HG03457 (cell line): ENCODE measurements around the gene GNL1.
"Not testable (repeated sequence)": the region's sequence is repeated elsewhere in the genome, so short reads cannot be mapped to it uniquely, and the experiment has no call there.

Source experiments
- ATAC-seq: cut with Tn5 transposase; IDR thresholded peaks from one replicate; pipeline ENCODE4 v1.9.1; 2021; ENCODE audit warnings: moderate number of reproducible peaks; ENCODE audit not compliant: unreplicated experiment

The GNL1 gene

DNA sequence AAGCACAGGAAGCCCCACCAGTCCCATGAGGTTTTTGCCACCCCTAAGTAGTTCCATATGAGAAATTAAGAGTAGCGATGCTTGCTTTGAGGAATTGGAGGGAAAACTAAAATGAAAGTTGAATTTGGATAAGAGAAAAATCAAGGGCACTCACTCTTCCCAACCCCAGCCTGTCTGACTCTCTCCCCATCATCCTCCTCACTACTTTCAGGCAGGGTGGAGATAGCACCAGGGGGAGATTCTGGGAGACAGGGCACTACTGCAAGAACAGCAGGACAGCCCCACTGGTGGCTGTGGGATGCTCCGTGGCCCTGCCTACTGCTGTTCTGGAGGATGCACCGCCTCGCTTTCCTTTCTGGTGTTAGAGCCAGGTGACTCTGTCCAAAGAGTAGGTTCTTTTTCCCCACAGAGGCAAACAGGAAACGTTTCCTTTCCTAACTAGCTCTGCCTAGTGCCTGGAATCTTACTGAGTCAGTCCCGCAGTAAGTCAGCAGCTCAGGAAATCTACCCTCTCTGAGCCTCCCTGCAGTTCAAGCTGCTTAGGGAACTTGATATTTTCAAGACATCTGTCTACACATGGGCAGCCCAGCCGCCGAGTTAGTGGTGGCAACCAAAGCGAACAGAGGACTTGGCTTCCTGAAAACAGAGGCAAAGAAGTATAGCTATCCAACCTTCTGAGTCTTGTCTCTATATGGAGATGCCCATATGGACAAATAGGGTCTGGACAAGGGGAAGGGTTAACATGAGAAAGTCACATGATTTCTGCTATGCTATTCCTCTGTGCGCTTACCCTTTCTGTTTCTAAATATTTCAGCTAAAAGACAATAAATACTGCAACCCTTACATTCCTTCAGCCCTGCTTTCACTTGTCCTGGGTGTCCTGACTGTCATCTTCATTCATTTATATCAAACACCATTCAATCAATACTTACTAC is 55.6 kb downstream of the GNL1 start:
- ATAC-seq: no peak

GRCh38 chr6:30498705-30499104 is 57.6 kb downstream of the GNL1 start:
- not testable (repeated sequence) for ATAC-seq

DNA sequence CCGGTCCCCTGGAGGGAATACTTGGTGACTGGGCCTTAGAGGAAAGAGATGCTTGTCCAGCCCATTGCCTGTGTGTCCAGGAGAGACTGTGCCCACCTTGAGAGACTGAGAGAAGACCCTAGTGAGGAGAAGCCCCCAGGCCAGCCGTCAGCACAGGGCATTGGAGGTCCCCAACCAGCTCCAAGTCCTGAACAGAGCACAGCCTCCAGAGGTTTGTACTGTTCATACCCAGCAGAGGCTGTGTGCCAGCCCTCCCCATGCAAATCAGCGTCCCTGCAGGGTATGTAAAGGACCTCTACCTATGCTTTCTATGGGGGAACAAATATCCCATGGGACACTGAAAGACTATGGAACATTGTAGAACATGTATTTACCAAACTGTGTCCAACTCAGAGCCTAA is 58.6 kb downstream of the GNL1 start:
- ATAC-seq: no peak

- ATAC-seq: not testable (repeated sequence)
Observed at GRCh38 chr6:30497261-30497599, 59.1 kb downstream of the GNL1 start.

DNA sequence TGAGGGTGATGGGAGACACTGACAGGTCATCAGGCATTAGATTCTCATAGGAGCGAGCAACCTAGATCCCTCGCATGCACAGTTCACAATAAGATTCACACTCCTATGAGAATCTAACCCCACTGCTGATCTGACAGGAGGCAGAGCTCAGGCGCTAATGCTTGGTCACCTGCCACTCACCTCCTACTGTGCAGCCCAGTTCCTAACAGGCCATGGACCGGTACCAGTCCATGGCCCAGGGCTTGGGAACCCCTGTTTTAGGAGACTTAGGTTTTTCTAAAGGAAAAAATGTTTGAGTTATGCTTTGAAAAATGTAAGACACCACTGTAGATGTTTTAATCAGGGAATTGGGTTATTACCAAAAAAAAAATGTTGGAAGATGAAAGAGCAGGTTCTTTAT is 60.3 kb downstream of the GNL1 start:
- no peak for ATAC-seq

DNA sequence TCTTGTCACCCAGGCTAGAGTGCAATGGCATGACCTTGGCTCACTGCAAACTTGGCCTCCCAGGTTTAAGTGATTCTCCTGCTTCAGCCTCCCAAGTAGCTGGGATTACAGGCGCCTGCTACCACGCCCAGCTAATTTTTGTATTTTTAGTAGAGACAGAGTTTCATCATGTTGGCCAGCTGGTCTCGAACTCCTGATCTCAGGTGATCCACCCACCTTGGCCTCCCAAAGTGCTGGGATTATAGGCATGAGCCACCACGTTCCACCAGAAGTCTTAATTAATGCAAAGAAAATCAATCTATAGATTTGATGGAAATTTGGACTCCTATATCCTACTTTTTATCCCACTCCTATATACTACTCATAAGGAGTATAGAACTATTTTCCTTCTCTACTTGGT is 61.2 kb downstream of the GNL1 start:
- not testable (repeated sequence) for ATAC-seq

DNA sequence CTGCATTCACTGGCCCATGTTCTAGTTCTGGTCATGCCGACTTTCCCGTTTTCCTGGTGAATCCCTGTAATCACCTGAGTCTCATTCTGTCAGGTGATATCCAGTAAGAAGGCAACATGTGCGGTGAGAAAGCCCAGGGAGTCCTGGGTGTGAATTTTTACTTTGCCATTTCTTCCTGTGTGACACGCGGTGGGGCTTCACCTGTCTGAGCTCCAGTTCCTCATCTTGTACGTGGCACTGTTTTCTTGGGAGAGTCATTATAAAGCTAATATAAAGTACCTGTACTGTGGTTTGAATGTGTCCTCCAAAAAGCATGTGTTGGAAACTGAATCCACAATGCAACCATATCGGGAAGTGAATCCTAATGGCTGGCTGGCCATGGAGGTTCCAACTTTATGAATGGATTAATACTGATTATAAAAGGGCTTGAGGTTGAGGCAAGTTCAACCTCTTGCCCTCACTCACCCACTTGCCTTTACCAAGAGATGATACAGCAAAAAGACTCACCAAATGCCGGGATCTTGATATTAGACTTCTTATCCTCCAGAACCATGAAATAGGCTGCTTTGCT is 61.9 kb downstream of the GNL1 start:
- no peak for ATAC-seq

GRCh38 chr6:30493643-30494250 is 62.5 kb downstream of the GNL1 start:
- ATAC-seq: no peak

DNA sequence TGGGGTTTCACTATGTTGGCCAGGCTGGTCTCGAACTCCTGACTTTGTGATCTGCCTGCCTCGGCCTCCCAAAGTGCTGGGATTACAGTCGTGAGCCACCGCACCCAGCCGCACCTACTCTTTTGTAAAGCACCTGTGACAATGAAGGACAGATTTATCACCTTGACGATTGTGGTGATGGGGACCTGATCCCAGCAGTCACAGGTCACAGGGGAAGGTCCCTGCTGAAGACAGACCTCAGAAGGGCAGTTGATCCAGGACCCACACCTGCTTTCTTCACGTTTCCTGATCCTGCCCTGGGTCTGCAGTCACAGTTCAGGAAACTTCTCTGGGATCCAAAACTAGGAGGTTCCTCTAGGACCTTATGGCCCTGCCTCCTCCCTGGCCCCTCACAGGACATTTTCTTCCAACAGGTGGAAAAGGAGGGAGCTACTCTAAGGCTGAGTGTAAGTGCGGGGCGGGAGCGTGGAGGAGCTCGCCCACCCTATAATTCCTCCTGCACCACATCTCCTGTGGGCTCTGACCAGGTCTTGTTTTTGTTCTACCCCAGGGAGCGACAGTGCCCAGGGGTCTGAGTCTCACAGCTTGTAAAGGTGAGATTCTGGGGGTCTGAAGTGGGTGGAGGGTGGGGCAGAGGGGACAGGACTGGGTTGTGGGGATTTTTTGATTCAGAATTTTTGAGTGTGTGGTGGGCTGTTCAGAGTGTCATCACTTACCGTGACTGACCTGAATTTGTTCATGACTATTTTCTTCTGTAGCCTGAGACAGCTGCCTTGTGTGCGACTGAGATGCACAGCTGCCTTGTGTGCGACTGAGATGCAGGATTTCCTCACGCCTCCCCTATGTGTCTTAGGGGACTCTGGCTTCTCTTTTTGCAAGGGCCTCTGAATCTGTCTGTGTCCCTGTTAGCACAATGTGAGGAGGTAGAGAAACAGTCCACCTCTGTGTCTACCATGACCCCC is 64.0 kb downstream of the GNL1 start:
- no peak for ATAC-seq
